GM18499 (cell line): ENCODE measurements around the gene XRN2.
"Not testable (repeated sequence)": the region's sequence is repeated elsewhere in the genome, so short reads cannot be mapped to it uniquely, and the experiment has no call there.

ENCODE experiments used
- ATAC-seq: cut with Tn5 transposase; IDR thresholded peaks from one replicate; pipeline ENCODE4 v1.9.1; 2021; ENCODE audit warnings: moderate number of reproducible peaks; ENCODE audit not compliant: insufficient read depth, unreplicated experiment

Gene XRN2

GRCh38 chr20:21411725-21412124, 108.6 kb downstream of the XRN2 start:
- ATAC-seq: no peak

- ATAC-seq: not testable (repeated sequence)
Measured at GRCh38 chr20:21413996-21414395, 110.9 kb downstream of the XRN2 start.

GRCh38 chr20:21419147-21419546, 116.0 kb downstream of the XRN2 start:
- ATAC-seq: not testable (repeated sequence)

GRCh38 chr20:21421601-21422236, 118.6 kb downstream of the XRN2 start:
- no peak for ATAC-seq

- not testable (repeated sequence) for ATAC-seq
Measured at GRCh38 chr20:21423712-21424111, 120.6 kb downstream of the XRN2 start.

- ATAC-seq: no peak
Measured at GRCh38 chr20:21424846-21425245, 121.7 kb downstream of the XRN2 start.

- ATAC-seq: no peak
Measured at GRCh38 chr20:21430020-21430419, 126.9 kb downstream of the XRN2 start.

GRCh38 chr20:21432911-21433310, 129.8 kb downstream of the XRN2 start:
- no peak for ATAC-seq

GRCh38 chr20:21433329-21433890, 130.3 kb downstream of the XRN2 start:
- ATAC-seq: no peak

GRCh38 chr20:21435576-21435975, 132.4 kb downstream of the XRN2 start:
- no peak for ATAC-seq

- no peak for ATAC-seq
Measured at GRCh38 chr20:21436205-21436604, 133.1 kb downstream of the XRN2 start.

- ATAC-seq: no peak
Measured at GRCh38 chr20:21437248-21437647, 134.1 kb downstream of the XRN2 start.

GRCh38 chr20:21437816-21438215, 134.7 kb downstream of the XRN2 start:
- ATAC-seq: no peak
